Measurements from ENCODE around the gene STX8.

The STX8 gene

DNA sequence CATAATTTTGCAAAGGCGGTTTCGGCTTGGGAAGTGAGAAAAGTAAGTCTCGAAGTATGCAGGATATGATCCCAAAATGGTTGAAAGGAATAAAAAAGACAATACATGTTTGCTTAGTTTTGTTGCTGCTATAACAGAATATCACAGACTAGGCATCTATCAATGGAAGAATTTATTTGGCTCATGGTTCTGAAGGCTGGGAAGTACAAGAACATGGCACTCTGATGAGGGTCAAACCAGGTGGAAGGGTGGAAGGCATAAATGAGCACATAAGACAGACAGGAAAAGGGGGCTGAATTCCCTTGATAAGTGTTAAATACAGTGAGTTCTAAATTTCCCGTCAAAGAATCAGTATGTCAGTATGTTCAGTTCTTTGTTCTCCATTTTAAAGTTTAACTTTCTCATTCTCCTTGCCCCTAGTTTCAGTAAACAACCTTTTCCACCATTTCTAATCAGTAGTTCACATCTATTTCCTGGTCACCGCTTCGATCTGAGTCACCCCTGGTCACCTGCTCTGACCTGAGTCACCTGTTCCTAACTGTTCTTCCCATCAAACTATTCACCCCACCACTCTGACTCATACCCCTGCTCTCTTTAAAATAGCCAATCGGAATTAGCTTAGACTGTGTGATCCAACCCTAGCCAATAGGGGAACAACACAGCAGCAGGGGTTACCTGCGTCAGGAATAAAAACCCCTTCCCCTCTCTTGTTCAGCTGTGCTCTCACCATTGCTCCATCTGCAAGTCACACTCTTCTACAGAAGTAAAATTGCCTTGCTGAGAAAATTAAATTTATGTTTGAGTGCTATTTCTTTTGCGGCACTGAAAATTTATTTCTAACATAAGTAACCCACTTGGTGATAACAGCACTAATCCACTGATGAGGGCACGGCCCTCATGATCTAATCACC lies 240.8 kb downstream of the STX8 start:
- DNase-seq = no peak

DNA sequence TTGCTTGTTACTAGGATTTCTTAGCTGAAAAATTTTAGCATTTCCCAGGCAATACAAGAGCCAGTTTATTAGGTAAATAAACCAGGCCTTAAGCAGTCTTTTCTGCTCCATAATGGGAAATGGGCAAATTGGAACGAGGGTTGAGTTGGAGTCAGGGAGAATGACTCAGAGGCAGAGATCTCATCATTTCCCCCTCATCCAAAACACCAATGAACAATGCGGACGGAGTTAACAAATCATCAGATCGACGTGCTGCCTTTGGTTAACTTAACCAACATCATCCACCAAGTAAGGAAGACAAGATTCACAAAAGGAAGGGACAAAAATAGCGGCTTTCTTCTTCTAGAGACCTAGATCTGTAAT lies 243.5 kb downstream of the STX8 start:
- no peak for DNase-seq

DNA sequence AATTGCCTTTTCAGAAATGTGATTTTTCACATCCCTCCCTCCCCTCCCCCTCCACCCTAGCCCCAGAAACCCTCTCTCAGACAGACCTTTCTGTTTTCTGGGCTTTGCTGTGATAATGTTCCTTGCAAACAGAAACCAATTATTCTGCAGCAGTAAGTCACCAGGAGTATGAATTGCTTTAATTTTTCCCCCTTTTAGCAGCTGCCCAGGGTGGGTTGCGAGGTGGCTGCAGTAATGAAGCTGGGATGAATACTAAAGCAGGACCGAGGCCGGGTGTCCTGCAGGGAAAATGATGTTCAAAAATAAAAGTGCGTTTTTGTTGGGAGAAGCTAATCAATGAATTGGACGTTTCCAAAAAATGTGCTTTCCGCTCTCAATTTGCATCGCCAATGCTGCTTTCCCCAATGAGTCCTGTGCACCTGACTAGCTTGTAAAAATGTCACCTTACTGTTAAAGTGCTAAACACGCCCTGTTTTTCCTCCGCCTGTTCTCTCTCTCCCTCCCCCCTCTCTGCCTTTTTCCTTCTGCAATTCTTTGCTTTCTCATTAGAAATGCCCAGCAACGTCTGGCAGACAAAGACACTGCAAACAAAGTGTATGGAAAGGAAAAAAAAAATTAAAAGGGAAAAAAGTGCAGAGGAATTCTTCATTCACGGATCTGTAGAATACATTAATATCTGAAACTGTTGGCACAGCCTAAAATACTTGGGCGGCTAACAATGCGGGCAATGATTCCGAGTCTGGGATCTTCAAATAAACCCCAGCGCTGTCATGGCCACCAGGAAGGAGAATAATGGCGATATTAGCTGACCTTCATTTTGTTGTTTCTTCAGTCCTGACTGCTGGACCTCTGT lies 244.1 kb downstream of the STX8 start:
- DNase-seq = no peak

DNA sequence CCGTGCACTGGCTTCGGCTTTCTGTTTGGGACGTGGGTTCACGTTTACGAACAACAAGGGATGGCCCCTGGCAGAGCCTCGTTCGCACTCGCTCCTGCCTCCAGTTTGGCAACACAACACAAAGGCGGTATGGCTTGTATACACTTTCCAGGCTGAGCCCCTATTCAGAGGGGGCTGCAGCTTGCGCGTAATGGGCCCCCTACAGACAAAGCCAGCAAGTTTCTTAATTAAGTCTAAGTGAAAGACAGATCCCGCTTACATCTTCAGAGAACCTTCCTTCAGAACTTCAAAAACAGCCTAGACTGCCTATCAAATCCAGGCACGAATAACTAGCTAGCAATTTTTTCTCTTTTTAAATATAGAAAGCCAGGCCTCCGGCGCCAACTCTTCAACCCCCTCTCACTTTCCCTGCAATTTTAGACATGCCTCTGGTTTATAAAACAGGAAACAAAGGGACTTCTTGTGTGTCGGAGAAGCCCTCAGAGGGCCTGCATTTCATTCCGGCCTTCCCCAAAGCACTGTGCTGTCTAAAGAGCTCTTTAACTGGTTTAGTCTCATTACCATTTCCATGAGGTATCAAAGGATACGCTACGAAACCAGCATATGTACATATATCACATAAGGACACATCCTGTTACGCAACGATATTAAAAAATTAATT lies 244.9 kb downstream of the STX8 start:
- no peak for DNase-seq

DNA sequence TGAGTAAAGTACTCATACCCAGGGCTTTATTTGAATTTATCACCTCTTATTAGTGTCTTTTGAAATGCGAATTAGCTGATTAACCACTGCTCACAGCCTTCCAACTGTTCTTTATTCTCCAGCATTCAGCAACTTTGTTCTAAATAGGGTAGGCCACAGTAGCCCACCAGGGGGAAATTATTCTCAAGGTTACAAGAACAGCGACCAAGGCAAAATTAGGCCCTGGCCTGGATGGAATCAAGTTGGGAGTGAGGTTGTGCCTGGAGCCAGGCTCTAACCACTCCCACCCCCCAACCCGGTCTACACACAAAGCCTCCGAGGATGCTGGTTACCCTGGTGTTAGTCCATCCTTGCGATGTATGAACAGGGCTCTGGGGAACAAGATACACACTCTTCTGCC lies 245.5 kb downstream of the STX8 start:
- no peak for DNase-seq

DNA sequence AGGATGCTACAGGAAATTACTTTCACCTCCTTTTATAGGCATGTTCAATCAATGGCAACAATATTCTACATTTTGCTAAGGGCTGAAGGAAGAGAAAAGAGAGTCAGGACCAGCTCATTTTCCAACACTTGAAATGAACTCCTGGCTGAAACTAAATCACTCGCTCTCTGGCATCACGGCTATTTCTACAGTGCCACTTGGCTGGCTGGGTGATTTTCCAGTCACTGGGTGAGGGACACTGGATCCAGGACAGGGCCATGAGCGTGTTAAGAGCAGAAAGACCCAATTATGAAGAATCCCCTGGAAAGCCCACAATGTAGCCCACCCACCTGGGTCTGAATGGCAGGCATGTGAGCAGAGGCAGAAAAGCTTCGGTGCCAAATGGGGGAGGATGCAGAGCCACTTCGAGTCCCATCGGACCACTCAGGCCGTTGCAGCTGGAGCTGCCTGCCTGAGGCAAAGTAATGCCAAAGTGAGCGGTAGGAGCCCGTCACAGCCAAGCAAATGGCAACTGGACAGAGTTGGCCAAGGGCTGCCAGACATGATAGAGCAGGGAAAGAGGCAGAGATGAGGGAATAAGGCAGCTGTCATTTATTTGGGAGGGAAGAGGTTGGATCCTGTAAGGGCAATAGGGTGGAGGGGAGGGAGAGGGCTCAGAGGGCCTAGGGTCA lies 246.2 kb downstream of the STX8 start:
- no peak for DNase-seq

DNA sequence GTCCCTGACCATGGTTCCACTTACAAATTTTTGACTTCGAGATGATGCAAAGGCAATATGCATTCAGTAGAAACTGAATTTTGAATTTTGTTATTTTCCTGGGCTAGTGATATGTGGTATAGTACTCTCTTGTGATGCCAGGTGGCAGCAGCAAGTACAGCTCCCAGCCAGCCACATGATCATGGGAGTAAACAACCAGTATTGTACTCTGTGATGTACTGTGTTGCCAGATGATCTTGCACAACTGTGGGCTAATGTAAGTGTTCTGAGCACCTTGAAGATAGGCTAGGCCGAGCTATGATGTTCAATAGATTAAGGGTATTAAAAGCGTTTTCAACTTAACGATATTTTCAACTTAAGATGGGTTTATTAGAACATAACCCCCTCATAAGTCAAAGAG lies 250.8 kb downstream of the STX8 start:
- DNase-seq = peak; percentile 8

DNA sequence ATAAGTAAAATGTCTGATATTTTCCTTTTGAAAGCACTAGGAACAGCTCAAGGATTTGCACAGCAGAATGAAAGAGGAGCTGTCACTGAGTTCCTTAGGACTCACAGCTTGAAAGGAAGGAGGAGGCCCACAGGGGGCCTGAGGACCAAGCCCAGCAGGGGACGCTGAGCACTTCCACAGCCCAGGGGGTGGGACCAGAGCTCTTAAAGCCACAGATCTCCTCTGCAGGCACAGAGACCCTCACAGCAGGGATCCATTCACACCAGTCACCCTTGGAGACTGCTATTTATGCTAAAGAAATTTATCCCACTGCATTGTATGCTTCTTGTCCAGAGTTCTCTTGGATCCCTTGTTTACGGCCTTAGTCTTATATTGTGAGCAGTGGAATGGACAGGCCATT lies 253.3 kb downstream of the STX8 start:
- no peak for DNase-seq

DNA sequence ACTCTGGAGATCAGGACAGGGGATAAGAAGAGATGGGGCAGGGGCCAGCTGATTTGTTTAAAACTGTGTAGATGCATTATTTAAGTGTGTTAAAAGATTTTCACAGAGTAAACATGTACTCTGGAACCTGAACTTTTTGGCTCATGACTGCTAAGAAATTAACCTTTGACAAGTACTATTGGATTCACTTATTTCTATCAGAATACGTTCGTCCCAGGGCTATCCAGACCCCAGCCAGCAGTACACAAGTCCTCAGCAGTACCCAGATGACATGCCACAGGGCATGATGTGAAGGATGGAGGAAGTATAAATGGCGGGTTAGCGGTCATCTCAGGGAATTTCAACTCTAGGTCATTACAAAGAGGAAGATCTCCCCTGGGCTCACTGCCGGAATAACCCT lies 253.7 kb downstream of the STX8 start:
- no peak for DNase-seq

DNA sequence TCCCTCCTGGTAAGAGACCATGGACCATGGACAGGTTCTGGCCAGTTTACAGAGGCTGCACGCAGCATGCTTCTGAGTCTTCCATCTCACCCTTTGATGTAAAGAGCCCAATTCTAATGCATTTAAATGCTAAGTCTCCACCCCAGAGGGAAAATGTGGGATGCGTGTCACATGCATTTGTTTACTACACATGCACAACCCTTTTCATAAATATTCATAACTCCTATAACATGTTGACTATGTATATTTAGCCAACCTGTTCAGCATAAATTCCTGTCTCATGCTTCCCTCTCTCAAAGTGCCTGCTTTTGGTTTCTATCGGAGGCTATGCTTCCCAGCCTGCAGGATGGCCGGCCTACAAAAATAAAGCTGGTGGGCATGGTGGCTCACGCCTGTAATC lies 260.3 kb downstream of the STX8 start:
- no peak for DNase-seq

DNA sequence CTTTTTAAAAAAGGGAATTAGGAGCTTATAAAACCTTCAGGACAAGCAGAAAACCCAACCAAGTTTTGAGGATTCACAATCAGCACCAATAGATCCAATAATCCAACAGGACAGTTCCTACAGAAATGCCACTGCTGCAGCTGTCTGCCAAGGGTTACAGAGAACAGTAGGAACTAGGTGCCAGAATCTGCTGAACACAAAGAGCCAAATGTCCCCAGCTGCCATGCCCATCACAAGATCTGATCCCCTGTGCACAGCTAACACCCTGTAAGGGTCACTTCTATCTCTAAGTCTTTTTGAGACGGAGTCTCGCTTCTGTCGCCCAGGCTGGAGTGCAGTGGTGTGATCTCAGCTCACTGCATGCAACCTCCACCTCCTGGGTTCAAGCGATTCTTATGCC lies 262.3 kb downstream of the STX8 start:
- no peak for DNase-seq

DNA sequence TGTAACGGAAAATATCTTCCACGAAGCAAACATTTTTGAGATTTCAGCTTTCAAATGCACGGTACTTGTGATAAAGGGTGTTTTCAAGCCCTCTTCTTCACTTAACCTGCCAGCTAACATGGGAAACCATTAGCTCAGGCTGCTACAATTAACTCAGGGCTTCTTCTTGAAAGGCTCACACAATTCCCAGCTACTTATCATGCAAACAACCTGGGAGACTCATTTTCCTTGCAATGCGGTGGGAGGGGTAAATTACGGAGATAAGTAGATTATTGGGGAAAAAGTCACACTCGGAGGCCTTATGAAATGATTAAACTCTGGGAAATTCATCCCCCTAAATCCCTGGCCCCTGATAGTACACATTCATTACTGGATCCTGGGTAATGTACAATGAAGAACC lies 266.4 kb downstream of the STX8 start:
- DNase-seq = no peak

DNA sequence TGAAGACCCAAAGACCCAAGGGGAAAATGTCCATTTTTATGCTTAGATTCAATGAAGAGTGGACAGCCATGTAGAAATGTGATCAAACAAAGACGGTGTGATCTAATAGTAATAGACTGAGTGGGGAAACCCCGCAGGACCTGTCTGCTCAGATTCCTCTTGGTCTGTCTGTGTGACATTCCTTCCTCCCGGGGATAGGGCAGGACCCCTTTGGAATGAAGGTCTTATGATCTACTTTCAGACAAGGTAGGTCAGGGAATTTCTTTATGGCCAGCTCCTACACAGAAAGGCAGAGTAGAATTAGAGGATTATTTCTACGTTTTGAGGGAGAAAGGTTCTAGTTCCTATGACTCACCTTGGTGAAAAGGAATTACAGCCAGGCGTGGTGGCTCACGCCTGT lies 267.6 kb downstream of the STX8 start:
- no peak for DNase-seq

DNA sequence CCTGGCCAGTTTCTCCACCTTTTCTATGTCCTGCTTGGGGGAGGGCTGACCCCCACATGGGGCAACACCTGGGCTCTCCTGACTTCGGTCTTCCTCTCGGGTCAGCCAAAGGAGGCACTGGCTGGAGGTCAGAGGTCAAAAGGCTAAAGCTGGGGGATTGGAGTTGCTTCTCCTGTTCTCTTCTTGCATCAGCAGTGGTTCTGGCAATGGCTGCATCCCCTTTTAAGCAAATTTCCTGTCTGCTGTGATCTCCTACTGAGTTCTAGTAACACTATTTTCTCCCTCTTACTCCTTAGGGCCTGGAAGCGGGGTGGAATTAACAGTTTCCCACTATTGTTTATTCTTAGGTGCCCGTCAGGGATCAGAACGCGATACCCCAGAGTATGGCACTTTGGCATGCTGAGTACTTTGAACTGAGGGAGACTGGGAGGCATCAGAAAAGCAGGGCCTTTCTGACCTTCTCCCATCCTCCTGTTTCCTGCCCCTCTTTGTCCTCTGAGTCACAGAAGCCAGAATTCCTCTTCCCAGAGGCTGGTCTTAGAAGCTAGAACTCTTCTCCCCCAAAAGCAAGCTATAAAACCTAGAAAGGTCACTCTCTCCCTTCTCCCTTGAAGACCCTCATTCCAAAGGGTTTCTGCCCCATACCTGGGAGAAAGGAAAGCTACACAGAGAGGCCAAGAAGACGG lies 268.2 kb downstream of the STX8 start:
- DNase-seq = no peak

DNA sequence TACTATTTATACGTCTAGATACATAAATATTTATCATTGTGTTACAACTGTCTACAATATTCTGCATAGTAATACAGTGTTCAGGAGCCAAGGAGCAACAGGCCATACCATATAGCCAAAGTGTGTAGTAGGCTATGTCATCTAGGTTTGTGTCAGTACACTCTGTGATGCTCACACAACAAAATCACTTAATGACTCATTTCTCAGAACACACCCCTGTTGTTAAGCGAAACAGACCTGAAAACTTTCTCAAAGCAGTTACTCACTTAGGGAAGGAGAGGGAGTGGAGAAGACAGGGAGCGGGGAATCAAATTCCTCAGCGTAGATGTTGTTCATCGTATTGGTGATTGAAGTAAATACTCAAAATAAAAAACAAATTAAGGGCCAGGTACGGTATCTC lies 269.5 kb downstream of the STX8 start:
- no peak for DNase-seq

DNA sequence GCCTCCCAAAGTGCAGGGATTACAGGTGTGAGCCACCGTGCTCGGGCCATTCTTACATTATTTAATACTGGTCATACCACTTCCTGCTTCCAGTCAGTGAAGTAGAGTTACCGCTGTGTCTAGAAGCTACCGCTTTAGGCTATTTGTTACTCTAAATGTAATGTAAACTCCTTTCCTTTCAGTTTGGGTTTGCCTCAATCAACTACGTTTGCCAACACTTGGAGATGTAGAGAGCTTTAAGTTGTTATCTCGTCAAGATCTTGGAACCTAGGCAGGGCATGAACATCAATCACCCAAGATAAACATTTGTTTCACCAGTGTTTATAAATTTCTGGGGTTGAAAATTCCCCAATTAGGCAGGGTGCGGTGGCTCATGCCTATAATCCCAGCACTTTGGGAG lies 275.9 kb downstream of the STX8 start:
- no peak for DNase-seq

DNA sequence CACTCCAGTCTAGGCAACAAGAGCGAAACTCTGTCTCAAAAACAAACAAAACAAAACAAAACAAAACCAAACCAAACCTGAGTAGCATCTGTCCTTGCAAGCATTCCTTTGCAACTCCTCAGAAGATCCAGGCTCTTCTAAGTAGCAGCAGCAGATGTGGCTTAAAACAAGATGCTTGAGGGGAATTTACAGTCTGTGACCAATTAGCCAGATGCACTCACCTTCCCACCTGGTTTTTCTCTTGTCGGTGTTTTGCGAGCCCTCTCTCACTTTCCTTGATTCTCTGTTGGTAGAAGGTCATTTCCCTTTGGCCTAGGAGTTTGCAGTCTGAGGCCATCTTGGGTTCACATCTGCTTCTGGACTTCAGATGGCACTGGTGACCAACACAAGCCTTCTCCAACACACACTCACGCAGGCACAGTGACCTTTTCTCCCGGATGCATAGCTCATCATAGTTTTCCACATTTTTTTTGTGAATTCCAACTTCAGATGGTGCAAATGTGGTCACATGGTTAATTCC lies 276.8 kb downstream of the STX8 start:
- no peak for DNase-seq

DNA sequence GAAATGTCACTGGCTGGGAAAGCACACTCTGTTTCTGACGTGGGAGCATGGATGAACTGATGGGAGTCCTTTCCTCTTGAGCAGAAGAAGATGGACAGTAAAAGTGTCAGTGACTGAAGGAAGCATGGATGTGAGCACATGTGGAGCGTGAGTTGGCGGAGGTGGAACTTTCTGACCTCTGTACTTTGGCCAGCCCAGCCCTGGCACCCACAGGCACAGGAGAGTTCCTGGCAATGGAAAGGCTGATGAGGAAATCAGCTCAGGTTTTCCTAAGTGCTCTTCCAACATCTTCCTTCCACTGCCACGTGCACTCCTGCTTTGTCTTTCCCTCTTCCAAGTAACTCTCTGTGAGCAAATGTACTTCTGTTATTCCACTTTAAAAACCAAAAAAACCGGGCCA lies 277.5 kb downstream of the STX8 start:
- DNase-seq = no peak

DNA sequence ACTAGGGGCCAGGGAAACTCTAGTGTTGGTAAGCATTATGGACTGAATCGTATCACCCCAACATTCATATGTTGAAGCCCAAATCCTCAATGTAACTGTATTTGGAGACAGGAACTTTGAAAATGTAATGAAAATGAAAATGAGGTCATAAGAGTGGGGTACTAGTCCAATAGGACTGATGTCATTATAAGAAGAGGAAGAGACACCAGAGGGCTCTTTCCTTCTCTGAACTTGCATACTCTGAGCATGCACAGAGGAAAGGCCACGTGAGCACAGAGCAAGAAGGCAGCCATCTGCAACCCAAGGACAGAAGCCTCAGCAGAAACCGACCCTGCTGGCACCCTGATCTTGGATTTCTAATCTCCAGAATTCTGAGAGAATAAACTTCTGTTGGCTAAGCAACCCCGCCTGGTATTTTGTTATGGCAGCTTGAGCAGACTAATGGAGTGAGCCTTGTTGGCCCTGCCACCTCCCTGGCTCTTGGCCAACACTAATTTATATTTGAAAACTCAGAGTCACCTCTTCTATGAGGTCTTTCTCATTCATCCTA lies 280.9 kb downstream of the STX8 start:
- peak; percentile 73 for DNase-seq

DNA sequence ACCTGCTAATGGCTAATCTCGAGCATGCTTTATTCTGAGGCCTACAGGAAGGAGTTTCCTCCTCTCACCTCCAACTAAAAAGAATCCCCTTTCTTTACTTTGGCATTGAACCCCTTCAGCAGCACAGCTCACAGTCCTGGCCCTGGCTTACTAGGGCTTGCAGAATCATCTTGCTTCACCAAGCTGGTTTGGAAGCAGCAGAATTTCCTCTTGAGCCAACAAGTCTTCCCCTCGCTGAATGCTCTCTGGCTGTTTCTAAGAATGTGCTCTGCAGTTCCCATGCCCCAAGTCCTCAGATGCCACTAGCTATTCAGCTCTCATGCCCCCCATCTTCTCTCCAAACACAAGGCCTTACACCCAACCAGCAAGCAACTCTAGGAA lies 283.1 kb downstream of the STX8 start:
- DNase-seq = no peak

DNA sequence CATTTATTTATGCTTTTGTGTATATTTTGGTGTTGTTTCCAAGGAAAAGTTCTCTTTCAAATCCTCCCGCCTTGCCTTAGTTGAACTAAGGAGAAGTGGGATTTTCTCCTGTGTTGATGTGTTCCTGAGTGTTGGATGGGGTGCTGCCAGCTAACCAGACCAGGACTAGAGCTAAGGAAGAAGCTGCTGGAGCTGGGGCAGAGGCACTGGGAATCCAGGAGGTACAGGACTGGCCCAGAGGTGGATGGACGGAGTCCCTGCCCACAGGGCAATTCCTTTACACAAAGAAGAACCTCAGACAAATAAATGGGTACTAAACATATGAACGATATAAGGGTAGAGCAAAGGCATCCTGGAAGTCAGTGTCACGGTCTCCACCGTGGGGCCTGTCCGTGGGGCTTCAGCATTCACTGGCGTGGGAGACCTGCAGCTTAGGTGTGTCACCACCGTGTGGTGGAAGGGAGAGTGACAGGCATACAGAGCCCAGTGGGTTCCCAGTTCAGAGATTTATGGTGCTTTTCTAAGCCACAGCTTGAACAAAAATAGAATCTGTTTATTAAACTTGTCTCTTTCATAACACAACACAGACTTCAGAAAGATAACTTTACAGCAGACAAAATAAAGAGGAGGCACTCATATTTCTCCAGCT lies 283.6 kb downstream of the STX8 start:
- DNase-seq = peak; percentile 21

DNA sequence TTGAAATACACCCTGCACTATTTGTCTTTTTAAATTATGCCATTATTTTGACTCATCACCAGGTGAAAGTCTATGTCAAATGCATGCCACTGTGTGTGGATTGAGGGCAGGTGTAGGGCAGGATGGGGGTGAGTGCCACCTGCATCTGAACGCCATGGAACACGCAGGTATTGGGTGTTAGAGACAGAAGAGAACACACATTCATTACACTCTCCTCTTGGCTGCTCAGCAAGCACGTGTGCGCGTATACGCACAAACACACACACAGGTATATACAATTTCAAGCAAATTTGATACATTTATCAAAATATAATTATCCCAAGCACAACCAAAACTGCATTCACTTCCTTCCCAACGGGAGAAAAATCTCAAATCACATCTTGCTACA lies 285.4 kb downstream of the STX8 start:
- no peak for DNase-seq

All from inflammatory macrophage treated with lipopolysaccharide for 4 hours (primary cell).